Liver (tissue), 9 donors: ENCODE measurements around the gene KCNC2. TPM values are rescaled to one million over a fixed set of nuclear protein-coding genes. Genes with fewer than 3 reads are reported as not detected.

Experiments used
- DNase-seq: peaks from one replicate; pipeline ENCODE4 v3.0.0-alpha.2; 2017; ENCODE audit warnings: low spot score
- H3K27ac ChIP-seq, 2 donors: one replicate each; pipeline ENCODE4 v1.7.0; 2013; ENCODE audit warnings: inconsistent platforms in 2 of 2, low read length in 2 of 2, control low read depth in 1 of 2, low read depth in 1 of 2, mild to moderate bottlenecking in 1 of 2
- H3K27me3 ChIP-seq, 4 donors: one replicate each; pipeline versions ENCODE4 v1.6.1 to v1.7.0; 2013; ENCODE audit warnings: low read length in 3 of 4, inconsistent platforms in 1 of 4, mild to moderate bottlenecking in 1 of 4, moderate library complexity in 1 of 4; ENCODE audit not compliant: control insufficient read depth in 4 of 4, insufficient read depth in 4 of 4
- H3K36me3 ChIP-seq, 4 donors: one replicate each; pipeline versions ENCODE4 v1.6.1 to v1.7.0; 2013; ENCODE audit warnings: low read length in 3 of 4, mild to moderate bottlenecking in 3 of 4, low read depth in 1 of 4, moderate library complexity in 1 of 4; ENCODE audit not compliant: control insufficient read depth in 4 of 4, insufficient read depth in 3 of 4
- H3K4me1 ChIP-seq, 4 donors: one replicate each; pipeline versions ENCODE4 v1.6.1 to v1.7.0; 2013; ENCODE audit warnings: low read length in 3 of 4, mild to moderate bottlenecking in 3 of 4, moderate library complexity in 1 of 4; ENCODE audit not compliant: control insufficient read depth in 4 of 4, insufficient read depth in 4 of 4
- H3K4me3 ChIP-seq, 3 donors: one replicate each; pipeline versions ENCODE4 v1.6.1 to v1.7.0; 2013; ENCODE audit warnings: low read length in 3 of 3, control low read depth in 1 of 3, low read depth in 1 of 3, mild to moderate bottlenecking in 1 of 3
- H3K9ac ChIP-seq, 2 donors: one replicate each; pipeline ENCODE4 v1.7.0; 2013; ENCODE audit warnings: low read length in 2 of 2, mild to moderate bottlenecking in 2 of 2, moderate library complexity in 2 of 2, control low read depth in 1 of 2, low read depth in 1 of 2
- H3K9me3 ChIP-seq, 4 donors: one replicate each; pipeline versions ENCODE4 v1.6.1 to v1.7.0; 2013; ENCODE audit warnings: low read length in 3 of 4; ENCODE audit not compliant: control insufficient read depth in 4 of 4
- ATF3 ChIP-seq: IDR thresholded peaks from 2 replicates; pipeline ENCODE4 v1.6.1; 2016; ENCODE audit warnings: antibody characterized with exemption
- EGR1 ChIP-seq, 2 donors: IDR thresholded peaks; 2 replicates each; pipeline ENCODE4 v1.6.1; 2016 to 2018; ENCODE audit warnings: antibody characterized with exemption in 2 of 2, low read depth in 2 of 2
- FOXA2 ChIP-seq: IDR thresholded peaks from 2 replicates; pipeline ENCODE4 v1.6.1; 2016; ENCODE audit warnings: antibody characterized with exemption
- GABPA ChIP-seq, 2 donors: IDR thresholded peaks in 1 of 2; conservative IDR thresholded peaks in 1 of 2; 2 replicates each; pipeline ENCODE4 v1.6.1; 2016; ENCODE audit warnings: antibody characterized with exemption in 2 of 2, mild to moderate bottlenecking in 1 of 2, moderate library complexity in 1 of 2
- HNF4A ChIP-seq, 2 donors: conservative IDR thresholded peaks; 2 replicates each; pipeline ENCODE4 v1.6.1; 2016; ENCODE audit warnings: antibody characterized with exemption in 2 of 2, mild to moderate bottlenecking in 2 of 2
- HNF4G ChIP-seq: IDR thresholded peaks from 2 replicates; pipeline ENCODE4 v1.6.1; 2016; ENCODE audit warnings: antibody characterized with exemption
- JUND ChIP-seq, 2 donors: IDR thresholded peaks; 2 replicates each; pipeline ENCODE4 v1.6.1; 2016; ENCODE audit warnings: antibody characterized with exemption in 2 of 2
- MAX ChIP-seq: IDR thresholded peaks from 2 replicates; pipeline ENCODE4 v1.6.1; 2016; ENCODE audit warnings: antibody characterized with exemption
- NR2F2 ChIP-seq: IDR thresholded peaks from 2 replicates; pipeline ENCODE4 v1.6.1; 2016; ENCODE audit warnings: antibody characterized with exemption
- RAD21 ChIP-seq, 2 donors: IDR thresholded peaks; 2 replicates each; pipeline ENCODE4 v1.6.1; 2016; ENCODE audit warnings: antibody characterized with exemption in 2 of 2, mild to moderate bottlenecking in 2 of 2
- REST ChIP-seq: IDR thresholded peaks from 2 replicates; pipeline ENCODE4 v1.6.1; 2016; ENCODE audit warnings: antibody characterized with exemption, mild to moderate bottlenecking
- RXRA ChIP-seq, 2 donors: IDR thresholded peaks; 2 replicates each; pipeline ENCODE4 v1.6.1; 2017 to 2018; ENCODE audit warnings: antibody characterized with exemption in 2 of 2, mild to moderate bottlenecking in 1 of 2
- SP1 ChIP-seq: IDR thresholded peaks from 2 replicates; pipeline ENCODE4 v1.6.1; 2018; ENCODE audit warnings: antibody characterized with exemption, mild to moderate bottlenecking
- TAF1 ChIP-seq: conservative IDR thresholded peaks from 2 replicates; pipeline ENCODE4 v1.6.1; 2016; ENCODE audit warnings: antibody characterized with exemption, mild to moderate bottlenecking
- YY1 ChIP-seq: IDR thresholded peaks from 2 replicates; pipeline ENCODE4 v1.6.1; 2016; ENCODE audit warnings: antibody characterized with exemption, mild to moderate bottlenecking
- ZBTB33 ChIP-seq: IDR thresholded peaks from 2 replicates; pipeline ENCODE4 v1.6.1; 2016; ENCODE audit warnings: antibody characterized with exemption
- WGBS: extraction: QIAGEN DNeasy Blood & Tissue Kit; methylation state at CpG from one replicate; pipeline ENCODE4 v1.1.7; 2013; 5-methylcytosine and 5-hydroxymethylcytosine counted together
- polyA plus RNA-seq, 2 donors: library from polyadenylated mRNA; stranded (reverse) in 1 of 2; unstranded in 1 of 2; fragments of 200-250 nt in 1 of 2; fragments of >200 nt in 1 of 2; fragmentation: Nextera tagmentation in 1 of 2; extraction: Ambion mirVana in 1 of 2; gene quantifications; one replicate each; pipeline versions ENCODE4 v1.2.1 to v1.2.3, GENCODE V29; 2013 to 2015
- total RNA-seq, 2 donors: library from RNA; depleted of rRNA; stranded (reverse); fragments of >200 nt; gene quantifications; one replicate each; pipeline ENCODE4 v1.2.3, GENCODE V29; 2014
- donor health status: healthy.
- donor health status: healthy.
- donor health status: healthy.
- donor health status: healthy.
- donor health status: healthy.

The KCNC2 gene
- total and polyA plus RNA-seq, 4 donors, result under 0.01 to 0.02 TPM; not detected in 2

GRCh38 chr12:75184516-75184915 is 25.1 kb downstream of the KCNC2 start:
- H3K4me3 ChIP-seq, result no peak overlapping the region
- DNase-seq, result no peak
- no peaks in the 10 kb centered on the region for H3K4me1 ChIP-seq
- no peak overlapping the region for H3K9ac ChIP-seq
- no peak overlapping the region for H3K27ac ChIP-seq
- peaks cover 0 to 2% (median 0%) of the 10 kb centered on the region in 4 donors for H3K27me3 ChIP-seq
- H3K36me3 ChIP-seq, result no peaks in the 10 kb centered on the region
- no peaks in the 10 kb centered on the region for H3K9me3 ChIP-seq
- TF ChIP-seq FOXA2 (no peak), HNF4G (no peak), RAD21 (IDR thresholded peaks at IDR 0.05) (no peak), TAF1 (no peak), SP1 (no peak)

GRCh38 chr12:75183967-75184366 is 25.7 kb downstream of the KCNC2 start:
- Histone ChIP-seq H3K9me3 (no peaks in the 10 kb centered on the region), H3K4me1 (no peaks in the 10 kb centered on the region), H3K27me3 (peaks cover 0 to 2% (median 0%) of the 10 kb centered on the region in 4 donors), H3K36me3 (no peaks in the 10 kb centered on the region), H3K9ac (no peak overlapping the region), H3K4me3 (no peak overlapping the region), H3K27ac (no peak overlapping the region)
- TF ChIP-seq REST (no peak), RAD21 (IDR thresholded peaks at IDR 0.05) (no peak), ATF3 (no peak), HNF4A (conservative IDR thresholded peaks at IDR 0.05) (no peak), JUND (IDR thresholded peaks at IDR 0.05) (no peak), GABPA (IDR thresholded peaks at IDR 0.05 in 1 of 2, conservative IDR thresholded peaks at IDR 0.05 in 1 of 2) (no peak), SP1 (no peak), NR2F2 (no peak), FOXA2 (no peak), HNF4G (no peak), RXRA (IDR thresholded peaks at IDR 0.05) (no peak), ZBTB33 (no peak)
- no peak for DNase-seq
- 75% methylated on average over 4 of the region's 4 CpGs for WGBS

- no peaks in the 10 kb centered on the region for H3K9me3 ChIP-seq
- no peak overlapping the region for H3K27ac ChIP-seq
- no peaks in the 10 kb centered on the region for H3K36me3 ChIP-seq
- H3K9ac ChIP-seq, result no peak overlapping the region
- DNase-seq, result no peak
- H3K27me3 ChIP-seq, result peaks cover 0 to 2% (median 0%) of the 10 kb centered on the region in 4 donors
- no peak overlapping the region for H3K4me3 ChIP-seq
- H3K4me1 ChIP-seq, result no peaks in the 10 kb centered on the region
- TF ChIP-seq HNF4G (no peak), ATF3 (no peak), MAX (no peak), ZBTB33 (no peak), SP1 (no peak), EGR1 (IDR thresholded peaks at IDR 0.05; ENCODE audit: low read depth in 2 of 2) (no peak), RXRA (IDR thresholded peaks at IDR 0.05) (no peak), RAD21 (IDR thresholded peaks at IDR 0.05) (no peak), GABPA (IDR thresholded peaks at IDR 0.05 in 1 of 2, conservative IDR thresholded peaks at IDR 0.05 in 1 of 2) (no peak), YY1 (no peak), NR2F2 (no peak), FOXA2 (no peak)
Observed at GRCh38 chr12:75177997-75178396, 31.6 kb downstream of the KCNC2 start.
